ENCODE data around the gene XPC. TPM values are rescaled to one million over a fixed set of nuclear protein-coding genes. Genes with fewer than 3 reads are reported as not detected.

XPC gene
- total RNA-seq, 1 experiment from 2014 or later, result 15.1 TPM

GRCh38 chr3:14123308-14124222 is 54.8 kb downstream of the XPC start:
- CTCF ChIA-PET, result no interaction called here
- Histone ChIP-seq H3K4me1 (ENCODE audit: control insufficient read depth, insufficient read depth, low read length) (peaks cover 15% of the 10 kb centered on the region), H3K27me3 (ENCODE audit: control insufficient read depth, insufficient read depth, low read length) (no peaks in the 10 kb centered on the region), H3K36me3 (ENCODE audit: control insufficient read depth, insufficient read depth, low read length) (no peaks in the 10 kb centered on the region; the same call in none of the 2 replicates), H3K4me3 (ENCODE audit: low read depth in 2 of 2, low read length in 2 of 2) (peak overlapping the region; percentile 62 to 92), H3K27ac (ENCODE audit: low read length) (peak overlapping the region; percentile 88), H3K9me3 (ENCODE audit: control insufficient read depth, insufficient read depth, low read depth, low read length) (no peaks in the 10 kb centered on the region)
- in situ Hi-C loops (cut with HindIII; ENCODE audit: low pct_unique_long_range_greater_than_20kb, low sequenced_read_pairs), result no loop called here
- POLR2A ChIA-PET, result no interaction called here
- no peak for DNase-seq (ENCODE audit: low read depth, low spot score)
- BruUV-seq (replicated peaks), result no TSS peak
- no peak for ATAC-seq
- TF ChIP-seq SIN3A (IDR thresholded peaks at IDR 0.05; ENCODE audit: borderline replicate concordance, insufficient read depth, low read depth, low read length) (0 out of 2 replicates have a peak, but pooled peaks have one; percentile 60), TCF7L2 (IDR thresholded peaks at IDR 0.05; ENCODE audit: low read depth, low read length) (no peak), REST (IDR thresholded peaks at IDR 0.05; ENCODE audit: insufficient read depth in 1 of 2, low read depth in 2 of 2, low read length in 1 of 2) (no peak)
- intact Hi-C loops (cut with micrococcal nuclease; ENCODE audit: unreplicated experiment), result no loop called here

- BruUV-seq (replicated peaks), result no TSS peak
- ChIA-PET POLR2A (no interaction called here), CTCF (no interaction called here)
- intact Hi-C loops (cut with micrococcal nuclease; ENCODE audit: unreplicated experiment) (no loop called here), in situ Hi-C loops (cut with HindIII; ENCODE audit: low pct_unique_long_range_greater_than_20kb, low sequenced_read_pairs) (no loop called here)
- Histone ChIP-seq H3K4me3 (ENCODE audit: low read depth in 2 of 2, low read length in 2 of 2) (no peak overlapping the region), H3K36me3 (ENCODE audit: control insufficient read depth, insufficient read depth, low read length) (no peaks in the 10 kb centered on the region; the same call in none of the 2 replicates), H3K9me3 (ENCODE audit: control insufficient read depth, insufficient read depth, low read depth, low read length) (no peaks in the 10 kb centered on the region), H3K27ac (ENCODE audit: low read length) (no peak overlapping the region), H3K27me3 (ENCODE audit: control insufficient read depth, insufficient read depth, low read length) (no peaks in the 10 kb centered on the region), H3K4me1 (ENCODE audit: control insufficient read depth, insufficient read depth, low read length) (peaks cover 15% of the 10 kb centered on the region)
- no peak for TF ChIP-seq REST (IDR thresholded peaks at IDR 0.05; ENCODE audit: insufficient read depth in 1 of 2, low read depth in 2 of 2, low read length in 1 of 2)
- TF ChIP-seq POLR2AphosphoS5 (IDR thresholded peaks at IDR 0.05; ENCODE audit: low read depth, low read length), result no peak
- TF ChIP-seq SIN3A (IDR thresholded peaks at IDR 0.05; ENCODE audit: borderline replicate concordance, insufficient read depth, low read depth, low read length), result no peak
- no peak for TF ChIP-seq TCF7L2 (IDR thresholded peaks at IDR 0.05; ENCODE audit: low read depth, low read length)
- TF ChIP-seq CTCF (IDR thresholded peaks at IDR 0.05), result no peak
- no peak for ATAC-seq
- DNase-seq (ENCODE audit: low read depth, low spot score), result no peak
Observed at GRCh38 chr3:14122301-14122700, 56.1 kb downstream of the XPC start.
